Activated T-cell treated with anti-CD3 and anti-CD28 coated beads, Interleukin-2, amount 50 U/mL, for 1 hour (primary cell): ENCODE measurements around the gene RAB30.

ENCODE experiments used
- DNase-seq: peaks from one replicate; pipeline ENCODE4 v3.0.0-alpha.2; 2020

RAB30 gene

DNA sequence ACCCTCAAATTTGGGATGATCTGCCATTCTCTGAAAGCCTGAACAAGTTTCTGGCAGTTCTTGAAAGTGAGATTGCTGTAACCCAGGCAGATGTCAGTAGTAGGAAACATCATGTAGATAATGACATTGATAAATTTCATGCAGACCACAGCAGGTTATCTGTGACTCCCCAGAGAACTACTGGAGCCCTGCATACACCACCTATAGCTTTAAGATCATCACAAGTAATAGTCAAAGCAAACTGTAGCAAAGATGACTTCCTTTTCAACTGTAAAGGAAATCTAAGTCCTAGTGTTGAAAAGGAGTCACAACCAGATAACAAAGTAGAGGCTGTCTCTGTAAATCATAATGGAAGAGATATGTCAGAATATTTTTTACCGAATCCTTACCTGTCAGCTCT lies 139.1 kb downstream of the RAB30 start:
- no peak for DNase-seq

DNA sequence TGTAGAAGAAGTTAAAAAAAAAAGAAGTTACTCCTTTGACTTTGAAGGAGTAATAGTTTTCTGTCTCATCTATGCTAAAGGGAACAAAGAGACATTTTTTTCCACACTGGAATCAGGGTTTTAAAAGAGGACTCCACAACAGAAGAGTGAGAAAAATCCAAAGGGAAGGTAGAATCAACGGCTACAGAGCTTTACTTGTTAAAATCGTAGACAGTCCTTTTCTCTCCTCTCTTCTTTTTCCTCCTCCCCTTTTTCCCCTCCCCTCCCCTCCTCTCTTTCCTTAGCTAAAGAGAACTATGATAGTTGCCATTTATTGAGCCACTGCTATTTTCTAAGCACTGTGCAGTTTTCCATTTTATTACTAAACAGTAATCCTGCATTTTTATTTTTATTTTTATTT lies 141.0 kb downstream of the RAB30 start:
- no peak for DNase-seq

DNA sequence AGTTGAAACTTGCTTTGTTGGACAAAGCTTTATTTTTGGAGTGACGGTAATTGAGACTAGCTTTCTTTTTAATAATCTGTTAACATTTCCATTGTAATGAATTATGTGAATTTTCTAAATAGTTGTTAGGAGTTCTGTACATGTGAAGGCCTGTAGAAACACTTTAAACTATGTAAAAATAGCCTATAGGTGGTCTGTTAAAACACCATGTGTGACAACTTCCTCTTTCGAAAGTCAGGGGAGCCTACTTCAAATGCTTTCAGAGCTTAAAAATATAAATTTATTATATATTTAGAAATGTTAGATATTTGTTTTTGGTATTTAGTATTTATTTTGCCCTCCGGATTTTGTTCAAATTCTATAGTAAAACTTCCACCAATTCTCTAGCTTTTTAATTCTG lies 141.5 kb downstream of the RAB30 start:
- no peak for DNase-seq

DNA sequence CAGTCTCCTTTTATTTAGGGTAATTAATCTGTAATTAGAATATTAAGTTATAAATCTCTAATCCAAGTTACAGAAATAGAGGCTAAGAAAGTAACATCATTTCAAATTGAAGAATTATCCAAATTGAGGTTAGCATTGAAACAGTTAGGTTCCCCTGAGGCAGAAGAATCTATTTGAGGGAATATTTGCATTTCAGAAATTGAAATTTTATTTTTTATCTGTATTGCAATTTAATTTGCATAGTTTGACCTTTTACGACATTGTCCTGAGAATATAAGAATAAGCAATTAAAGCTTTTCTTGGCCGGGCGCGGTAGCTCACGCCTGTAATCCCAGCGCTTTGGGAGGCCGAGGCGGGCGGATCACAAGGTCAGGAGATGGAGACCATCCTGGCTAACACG lies 142.6 kb downstream of the RAB30 start:
- DNase-seq: no peak

DNA sequence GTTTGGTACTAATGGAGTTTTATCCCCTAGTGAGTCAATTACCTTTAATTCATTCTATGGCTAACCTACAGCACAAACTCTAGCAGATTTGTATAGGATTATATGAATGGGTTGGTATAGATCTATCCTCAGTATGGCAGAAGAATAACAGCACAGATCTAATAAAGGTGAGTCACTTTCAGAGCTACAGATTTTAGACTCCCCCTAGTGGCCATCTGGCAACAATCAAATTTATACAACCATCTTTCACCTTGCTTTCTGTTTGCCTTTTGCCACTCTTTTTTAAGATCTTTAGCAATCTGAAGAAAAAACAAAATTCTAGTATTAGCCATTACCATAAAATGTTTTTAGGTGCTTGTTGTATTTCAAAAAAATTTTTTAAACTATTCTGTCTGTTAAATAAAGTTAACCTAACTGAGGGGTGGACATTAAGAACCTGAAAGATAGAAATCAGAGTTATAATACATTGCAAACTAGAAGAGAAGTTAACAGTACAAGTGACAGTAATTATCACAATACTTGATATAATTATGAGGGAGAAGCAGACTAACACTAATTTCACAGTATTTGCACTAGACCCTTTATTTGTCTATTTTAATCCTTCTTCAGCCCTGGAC lies 144.3 kb downstream of the RAB30 start:
- DNase-seq: no peak

DNA sequence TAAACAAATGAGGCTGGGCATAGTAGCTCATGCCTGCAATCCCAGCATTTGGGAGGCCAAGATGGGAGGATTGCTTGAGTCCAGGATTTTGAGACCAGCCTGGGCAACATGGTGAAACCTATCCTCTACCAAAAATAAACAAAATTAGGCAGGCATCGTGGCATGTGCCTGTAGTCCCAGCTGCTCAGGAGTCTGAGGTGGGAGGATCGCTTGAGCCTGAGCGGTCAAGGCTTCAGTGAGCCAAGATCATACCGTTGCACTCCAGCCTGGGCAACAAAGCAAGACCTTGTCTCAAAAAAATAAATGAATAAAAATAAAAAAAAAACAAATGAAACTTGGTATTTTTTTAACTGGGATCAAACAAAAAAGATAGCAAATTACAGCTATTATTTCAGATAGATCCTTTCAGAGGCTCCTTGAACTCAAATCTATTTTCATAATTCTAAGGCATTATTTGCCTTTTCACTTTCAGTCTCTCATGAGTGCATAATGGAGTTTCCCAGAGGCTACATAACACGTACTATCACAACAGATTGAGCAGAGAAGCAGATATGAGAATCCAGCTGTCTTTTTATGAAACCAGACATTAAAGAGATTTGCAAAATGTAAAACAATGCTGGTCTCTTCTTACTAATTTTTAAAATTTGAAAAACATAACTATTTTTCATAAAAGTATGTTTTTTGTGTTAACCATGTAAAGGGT lies 147.0 kb downstream of the RAB30 start:
- no peak for DNase-seq
